HepG2 (cell line): ENCODE measurements around the gene USF2. TPM values are rescaled to one million over a fixed set of nuclear protein-coding genes. Genes with fewer than 3 reads are reported as not detected.
A peak's percentile ranks its signal among the peaks of the same experiment; 100 is the strongest.

Experiments
- ATAC-seq: fragments of 200-7000 bp; cut with Tn5 transposase; 3 replicates; pipeline ENCODE4 v1.9.1; 2020; ENCODE audit warnings: mild to moderate bottlenecking, moderate library complexity
- BruUV-seq: library from RNA; stranded (reverse); fragments of 400-500 nt; replicated peaks from 2 replicates; lab custom pipeline; 2021; lab: Mats Ljungman, UMichigan
- CTCF ChIA-PET: fragments of 300-600 bp; formaldehyde crosslinking; extraction: SDS; loops from one replicate; lab custom pipeline; 2021; ENCODE audit warnings: low total read pairs, inconsistent platforms, low intra/inter-chr PET ratio; lab: Yijun Ruan, JAX
- POLR2A ChIA-PET: fragments of 350-600 bp; sonication (Branson Sonifier 250); formaldehyde crosslinking; loops from one replicate; lab custom pipeline; 2020; ENCODE audit warnings: antibody characterized with exemption, inconsistent platforms; lab: Yijun Ruan, JAX
- DNase-seq: peaks from one replicate; pipeline ENCODE4 v3.0.0-alpha.2; 2015; ENCODE audit warnings: low spot score
- FAIRE-seq: peaks from 3 replicates; lab custom pipeline; 2011; peaks lifted over from hg19 to GRCh38; lab: Jason Lieb, UNC
- H2AFZ ChIP-seq: one replicate; pipeline ENCODE4 v1.6.1; 2011; ENCODE audit warnings: low read length, inconsistent platforms
- H3K27ac ChIP-seq: fragments of 300-600 bp; 3 replicates; pipeline ENCODE4 v1.8.0; 2011; ENCODE audit warnings: mixed run types, mild to moderate bottlenecking, mixed read lengths, low read length, inconsistent platforms; ENCODE audit not compliant: insufficient read depth; ENCODE audit errors: extremely low read length
- H3K27me3 ChIP-seq, 2 experiments: fragments of 200-600 bp in 1 of 2; 2 replicates in 1 of 2; 3 replicates in 1 of 2; pipeline versions ENCODE4 v1.6.0 to v1.8.0; 2011; ENCODE audit warnings: low read length in 2 of 2, mild to moderate bottlenecking in 2 of 2, moderate library complexity in 2 of 2, inconsistent platforms in 1 of 2; ENCODE audit not compliant: insufficient read depth in 2 of 2, control insufficient read depth in 1 of 2
- H3K36me3 ChIP-seq, 2 experiments: fragments of 200-600 bp in 1 of 2; replicated peaks in 1 of 2; 2 replicates in 1 of 2; 3 replicates in 1 of 2; pipeline versions ENCODE4 v1.5.1 to v1.8.0; 2011; ENCODE audit warnings: low read length in 2 of 2, inconsistent platforms in 1 of 2; ENCODE audit not compliant: insufficient read depth in 2 of 2, control insufficient read depth in 1 of 2
- H3K4me1 ChIP-seq: 2 replicates; pipeline ENCODE4 v1.5.1; 2012; ENCODE audit warnings: low read length, inconsistent platforms; ENCODE audit not compliant: insufficient read depth
- H3K4me2 ChIP-seq: 2 replicates; pipeline ENCODE4 v1.6.0; 2011; ENCODE audit warnings: low read depth, low read length, inconsistent platforms
- H3K4me3 ChIP-seq, 3 experiments: fragments of 200-600 bp in 1 of 3; sonication (generic), shearing (Covaris generic) in 1 of 3; replicated peaks in 1 of 3; 2 replicates each; pipeline ENCODE4 v1.5.1; 2011 to 2016; ENCODE audit warnings: low read length in 3 of 3, inconsistent platforms in 2 of 3, low read depth in 2 of 3, mild to moderate bottlenecking in 2 of 3, control low read depth in 1 of 3, mixed read lengths in 1 of 3; ENCODE audit not compliant: insufficient read depth in 1 of 3
- H3K79me2 ChIP-seq: one replicate; pipeline ENCODE4 v1.6.1; 2011; ENCODE audit warnings: low read length, inconsistent platforms; ENCODE audit not compliant: insufficient read depth
- H3K9ac ChIP-seq: 2 replicates; pipeline ENCODE4 v1.6.0; 2011; ENCODE audit warnings: mild to moderate bottlenecking, low read depth, low read length, inconsistent platforms; ENCODE audit not compliant: insufficient read depth
- H3K9me3 ChIP-seq: 2 replicates; pipeline ENCODE4 v1.5.1; 2012; ENCODE audit warnings: mild to moderate bottlenecking, low read length
- H4K20me1 ChIP-seq: 2 replicates; pipeline ENCODE4 v1.6.0; 2011; ENCODE audit warnings: inconsistent platforms, mild to moderate bottlenecking, low read length, moderate library complexity; ENCODE audit not compliant: insufficient read depth
- CTCF ChIP-seq: sonication (generic); formaldehyde crosslinking; IDR thresholded peaks from 2 replicates; pipeline ENCODE4 v1.5.0; 2020; ENCODE audit warnings: mild to moderate bottlenecking, missing genetic modification reagents, moderate library complexity
- DR1 ChIP-seq: sonication (generic); formaldehyde crosslinking; IDR thresholded peaks from 2 replicates; pipeline ENCODE4 v1.8.0; 2021; ENCODE audit warnings: mild to moderate bottlenecking, missing genetic modification reagents, inconsistent platforms
- ELK4 ChIP-seq: sonication (generic); formaldehyde crosslinking; IDR thresholded peaks from 2 replicates; pipeline ENCODE4 v1.9.0; 2021; ENCODE audit warnings: missing genetic modification reagents, borderline replicate concordance
- GABPB1 ChIP-seq: IDR thresholded peaks from 2 replicates; pipeline ENCODE4 v1.6.1; 2016; ENCODE audit warnings: mild to moderate bottlenecking, missing genetic modification reagents, moderate library complexity, missing compliant biosample characterization
- GPN1 ChIP-seq: sonication (generic); formaldehyde crosslinking; IDR thresholded peaks from 2 replicates; pipeline ENCODE4 v1.5.1; 2020; ENCODE audit warnings: missing genetic modification reagents, borderline replicate concordance
- NFIC ChIP-seq: IDR thresholded peaks from 2 replicates; pipeline ENCODE4 v1.6.1; 2012; ENCODE audit warnings: mild to moderate bottlenecking, low read length, inconsistent platforms
- NKX3-1 ChIP-seq: sonication (generic); formaldehyde crosslinking; IDR thresholded peaks from 2 replicates; pipeline ENCODE4 v1.5.0; 2020; ENCODE audit warnings: missing genetic modification reagents
- NPAS2 ChIP-seq: sonication (generic); formaldehyde crosslinking; IDR thresholded peaks from 2 replicates; pipeline ENCODE4 v1.8.0; 2022; ENCODE audit warnings: mild to moderate bottlenecking, missing genetic modification reagents, borderline replicate concordance
- POLR2AphosphoS5 ChIP-seq: IDR thresholded peaks from 2 replicates; pipeline ENCODE4 v1.6.1; 2012; ENCODE audit warnings: low read depth, low read length
- RBAK ChIP-seq: sonication (generic); formaldehyde crosslinking; IDR thresholded peaks from 2 replicates; pipeline ENCODE4 v1.5.1; 2020; ENCODE audit warnings: mild to moderate bottlenecking, missing genetic modification reagents
- SAP130 ChIP-seq: IDR thresholded peaks from 2 replicates; pipeline ENCODE4 v1.6.1; 2016; ENCODE audit warnings: low read depth
- STAG1 ChIP-seq: sonication (generic); formaldehyde crosslinking; IDR thresholded peaks from 2 replicates; pipeline ENCODE4 v1.4.0; 2020; ENCODE audit warnings: missing genetic modification reagents
- TCF7L2 ChIP-seq: IDR thresholded peaks from 2 replicates; pipeline ENCODE4 v1.6.1; 2011; ENCODE audit warnings: mild to moderate bottlenecking, low read depth, low read length, moderate library complexity
- ZBTB3 ChIP-seq: sonication (generic); formaldehyde crosslinking; IDR thresholded peaks from 2 replicates; pipeline ENCODE4 v1.4.0; 2020; ENCODE audit warnings: low read depth, mild to moderate bottlenecking, moderate library complexity, missing genetic modification reagents, borderline replicate concordance
- ZC3H13 ChIP-seq: sonication (generic); formaldehyde crosslinking; IDR thresholded peaks from 2 replicates; pipeline ENCODE4 v1.8.1; 2023; ENCODE audit warnings: mild to moderate bottlenecking, missing genetic modification reagents, moderate library complexity
- ZFP36L1 ChIP-seq: sonication (generic); formaldehyde crosslinking; IDR thresholded peaks from 2 replicates; pipeline ENCODE4 v1.8.0; 2022; ENCODE audit warnings: mild to moderate bottlenecking, missing genetic modification reagents, moderate library complexity
- ZNF207 ChIP-seq: fragments of 450-650 bp; IDR thresholded peaks from 2 replicates; pipeline ENCODE4 v1.6.1; 2016; ENCODE audit warnings: antibody characterized with exemption, borderline replicate concordance
- ZNF558 ChIP-seq: sonication (generic); formaldehyde crosslinking; IDR thresholded peaks from 2 replicates; pipeline ENCODE4 v1.9.0; 2022; ENCODE audit warnings: mild to moderate bottlenecking, missing genetic modification reagents, borderline replicate concordance
- ZNF75D ChIP-seq: sonication (generic); formaldehyde crosslinking; IDR thresholded peaks from 2 replicates; pipeline ENCODE4 v1.8.1; 2023; ENCODE audit warnings: missing genetic modification reagents, mild to moderate bottlenecking, borderline replicate concordance
- ZNF773 ChIP-seq: sonication (generic); formaldehyde crosslinking; IDR thresholded peaks from 2 replicates; pipeline ENCODE4 v1.4.0; 2020; ENCODE audit warnings: missing genetic modification reagents, borderline replicate concordance
- ZNF839 ChIP-seq: sonication (generic); formaldehyde crosslinking; IDR thresholded peaks from 2 replicates; pipeline ENCODE4 v1.4.0; 2020; ENCODE audit warnings: missing genetic modification reagents, mild to moderate bottlenecking, borderline replicate concordance
- WGBS: methylation state at CpG from one replicate; pipeline ENCODE4 v1.1.6; 2017; ENCODE audit warnings: low lambda C conversion rate; 5-methylcytosine and 5-hydroxymethylcytosine counted together
- in situ Hi-C: cut with HindIII; loops from 2 replicates; pipeline ENCODE4 v1.10.0; 2017; ENCODE audit warnings: low pct_unique_long_range_greater_than_20kb; ENCODE audit not compliant: extremely low pct_ligation_motif_present
- intact Hi-C: fragments of 100-400 bp; cut with micrococcal nuclease; formaldehyde crosslinking; loops from one replicate; pipeline ENCODE4 v1.10.0; 2022; ENCODE audit not compliant: unreplicated experiment
- polyA plus RNA-seq, 8 experiments: library from polyadenylated mRNA; depleted of rRNA in 3 of 8; stranded (reverse) in 7 of 8; unstranded in 1 of 8; fragments of >200 nt; fragmentation: Illumina TruSeq in 4 of 8; extraction: Trizol in 4 of 8; gene quantifications; 2 replicates each; pipeline versions ENCODE4 v1.2.1 to v1.2.3, GENCODE V29; 2011 to 2016; ENCODE audit warnings: low read depth in 4 of 8, missing spikeins in 1 of 8, mixed read lengths in 1 of 8; ENCODE audit not compliant: insufficient read depth in 1 of 8
- total RNA-seq, 5 experiments: library from RNA; depleted of rRNA; stranded (reverse); fragments of >200 nt; fragmentation: Illumina TruSeq; extraction: Trizol; gene quantifications; 2 replicates each; pipeline ENCODE4 v1.2.3, GENCODE V29; 2016; ENCODE audit warnings: low read depth in 1 of 5
- TF ChIP-seq, protein P1 (sequence below): sonication (generic); formaldehyde crosslinking; IDR thresholded peaks from 2 replicates; pipeline ENCODE4 v1.8.0; 2022; ENCODE audit warnings: mild to moderate bottlenecking, missing genetic modification reagents, borderline replicate concordance

The USF2 gene
- total and polyA plus RNA-seq, 2 of the 13 experiments (the other 11 are each of a cell fraction or from before 2014, with no cell fraction given) = 54.9 to 106 TPM

- no peaks in the 10 kb centered on the region for H4K20me1 ChIP-seq
- ChIA-PET CTCF (interaction anchor here (1.7 kb wide), 1 partner anchor 37 kb away, joined by 5 read pairs; no protein-coding TSS in a partner anchor), POLR2A (interaction anchor here (1.1 to 2.6 kb wide), 3 partner anchors 8 to 27 kb away, joined by 3 to 16 read pairs (median 4); no protein-coding TSS in a partner anchor)
- in situ Hi-C loops (no loop called here), intact Hi-C loops (loop anchor here (1.0 kb wide), 1 partner anchor 32 kb away; no protein-coding TSS in a partner anchor)
- no peaks in the 10 kb centered on the region for H3K27me3 ChIP-seq
- BruUV-seq = no TSS peak
- no peaks in the 10 kb centered on the region for H3K79me2 ChIP-seq
- no peaks in the 10 kb centered on the region for H3K36me3 ChIP-seq
- peak overlapping the region; percentile 71 for H3K4me2 ChIP-seq
- peak overlapping the region; percentile 78 for H3K27ac ChIP-seq
- WGBS = 18% methylated on average over 5 of the region's 9 CpGs
- peaks cover 86% of the 10 kb centered on the region for H3K4me1 ChIP-seq
- ATAC-seq = peak; percentile 79
- DNase-seq = peak; percentile 67
- no peak overlapping the region for H2AFZ ChIP-seq
- H3K4me3 ChIP-seq = peak overlapping the region in 1 of 3 experiments; percentile 45; a peak in 2 of 6 replicates
- no peaks in the 10 kb centered on the region for H3K9me3 ChIP-seq
- peak overlapping the region; percentile 52 for H3K9ac ChIP-seq
- FAIRE-seq = peak; percentile 80
- TF ChIP-seq TCF7L2 (no peak), RBAK (no peak), ZC3H13 (no peak), ZNF207 (no peak), CTCF (CRISPR knock-in tag) (peak; percentile 61), ZNF558 (CRISPR knock-in tag) (no peak), NKX3-1 (no peak), GPN1 (CRISPR knock-in tag) (no peak), ZNF75D (CRISPR knock-in tag) (no peak), POLR2AphosphoS5 (no peak), NPAS2 (no peak), ZBTB3 (CRISPR knock-in tag) (no peak), NFIC (no peak), ELK4 (no peak), GABPB1 (CRISPR knock-in tag) (no peak), STAG1 (CRISPR knock-in tag) (peak; percentile 58), ZFP36L1 (CRISPR knock-in tag) (no peak), DR1 (CRISPR knock-in tag) (no peak), ZNF773 (CRISPR knock-in tag) (no peak), ZNF839 (no peak), SAP130 (CRISPR knock-in tag) (0 out of 2 replicates have a peak, but pooled peaks have one; percentile 23)
- TF ChIP-seq, protein P1, sequence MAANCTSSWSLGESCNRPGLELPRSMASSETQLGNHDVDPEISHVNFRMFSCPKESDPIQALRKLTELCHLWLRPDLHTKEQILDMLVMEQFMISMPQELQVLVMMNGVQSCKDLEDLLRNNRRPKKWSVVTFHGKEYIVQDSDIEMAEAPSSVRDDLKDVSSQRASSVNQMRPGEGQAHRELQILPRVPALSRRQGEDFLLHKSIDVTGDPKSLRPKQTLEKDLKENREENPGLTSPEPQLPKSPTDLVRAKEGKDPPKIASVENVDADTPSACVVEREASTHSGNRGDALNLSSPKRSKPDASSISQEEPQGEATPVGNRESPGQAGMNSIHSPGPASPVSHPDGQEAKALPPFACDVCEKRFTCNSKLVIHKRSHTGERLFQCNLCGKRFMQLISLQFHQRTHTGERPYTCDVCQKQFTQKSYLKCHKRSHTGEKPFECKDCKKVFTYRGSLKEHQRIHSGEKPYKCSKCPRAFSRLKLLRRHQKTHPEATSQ (CRISPR knock-in tag) = no peak
Observed at GRCh38 chr19:35315883-35316282, 47.1 kb downstream of the USF2 start.
